ENCODE results near the gene SMURF1.

DNA sequence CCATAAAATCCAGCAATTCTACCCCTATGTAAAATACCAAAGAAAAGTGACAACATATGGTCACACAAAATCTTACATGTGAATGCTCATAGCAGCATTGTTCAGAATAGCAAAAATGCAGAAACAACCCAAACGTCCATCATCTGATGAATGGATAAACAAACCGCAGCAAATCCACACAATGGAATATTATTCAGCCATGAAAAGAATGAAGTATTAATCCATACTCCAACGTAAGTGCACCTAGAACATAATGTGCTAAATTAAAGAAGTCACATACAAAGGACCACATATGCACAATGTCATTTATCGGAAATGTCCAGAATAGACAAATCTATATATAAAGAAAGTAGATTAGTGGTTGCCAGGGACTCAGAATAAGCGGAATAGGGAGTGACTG is 57.4 kb downstream of the SMURF1 start:
- TF ChIP-seq, protein P1, sequence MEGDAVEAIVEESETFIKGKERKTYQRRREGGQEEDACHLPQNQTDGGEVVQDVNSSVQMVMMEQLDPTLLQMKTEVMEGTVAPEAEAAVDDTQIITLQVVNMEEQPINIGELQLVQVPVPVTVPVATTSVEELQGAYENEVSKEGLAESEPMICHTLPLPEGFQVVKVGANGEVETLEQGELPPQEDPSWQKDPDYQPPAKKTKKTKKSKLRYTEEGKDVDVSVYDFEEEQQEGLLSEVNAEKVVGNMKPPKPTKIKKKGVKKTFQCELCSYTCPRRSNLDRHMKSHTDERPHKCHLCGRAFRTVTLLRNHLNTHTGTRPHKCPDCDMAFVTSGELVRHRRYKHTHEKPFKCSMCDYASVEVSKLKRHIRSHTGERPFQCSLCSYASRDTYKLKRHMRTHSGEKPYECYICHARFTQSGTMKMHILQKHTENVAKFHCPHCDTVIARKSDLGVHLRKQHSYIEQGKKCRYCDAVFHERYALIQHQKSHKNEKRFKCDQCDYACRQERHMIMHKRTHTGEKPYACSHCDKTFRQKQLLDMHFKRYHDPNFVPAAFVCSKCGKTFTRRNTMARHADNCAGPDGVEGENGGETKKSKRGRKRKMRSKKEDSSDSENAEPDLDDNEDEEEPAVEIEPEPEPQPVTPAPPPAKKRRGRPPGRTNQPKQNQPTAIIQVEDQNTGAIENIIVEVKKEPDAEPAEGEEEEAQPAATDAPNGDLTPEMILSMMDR (conservative IDR thresholded peaks at IDR 0.05 in 1 of 2, IDR thresholded peaks at IDR 0.05 in 1 of 2; ENCODE audit: extremely low read depth in 1 of 2, insufficient read depth in 1 of 2, low read depth in 1 of 2, low read length in 2 of 2), result no peak
- TF ChIP-seq EZH2 (IDR thresholded peaks at IDR 0.05; ENCODE audit: borderline replicate concordance, low read length), result no peak

Measured in mammary epithelial cell (primary cell).